H9 (cell line): ENCODE data around the gene SFMBT1. TPM values are rescaled to one million over a fixed set of nuclear protein-coding genes. Genes with fewer than 3 reads are reported as not detected.

ENCODE experiments used
- DNase-seq: peaks from one replicate; pipeline ENCODE4 v3.0.0-alpha.2; 2017
- H2AFZ ChIP-seq: one replicate; pipeline ENCODE4 v1.6.1; 2013; ENCODE audit warnings: mild to moderate bottlenecking, low read length, control low read depth, moderate library complexity
- H2AK5ac ChIP-seq: 2 replicates; pipeline ENCODE4 v1.6.1; 2013; ENCODE audit warnings: low read length, control low read depth, mixed read lengths; ENCODE audit not compliant: insufficient read length
- H2BK120ac ChIP-seq: one replicate; pipeline ENCODE4 v1.6.1; 2013; ENCODE audit warnings: low read depth, mild to moderate bottlenecking, low read length, control low read depth, inconsistent platforms; ENCODE audit not compliant: poor library complexity, severe bottlenecking
- H2BK12ac ChIP-seq: 2 replicates; pipeline ENCODE4 v1.6.1; 2013; ENCODE audit warnings: low read length, control low read depth, mixed read lengths, low read depth; ENCODE audit not compliant: insufficient read length
- H2BK15ac ChIP-seq: 2 replicates; pipeline ENCODE4 v1.6.1; 2013; ENCODE audit warnings: low read depth, low read length, control low read depth
- H2BK20ac ChIP-seq: one replicate; pipeline ENCODE4 v1.6.1; 2013; ENCODE audit warnings: low read depth, mild to moderate bottlenecking, low read length, control low read depth, inconsistent platforms; ENCODE audit not compliant: poor library complexity, severe bottlenecking
- H2BK5ac ChIP-seq: 2 replicates; pipeline ENCODE4 v1.6.1; 2013; ENCODE audit warnings: low read length, control low read depth, mixed read lengths; ENCODE audit not compliant: insufficient read length
- H3K14ac ChIP-seq: 2 replicates; pipeline ENCODE4 v1.6.1; 2013; ENCODE audit warnings: low read length, control low read depth; ENCODE audit not compliant: insufficient read depth
- H3K18ac ChIP-seq: 2 replicates; pipeline ENCODE4 v1.6.1; 2013; ENCODE audit warnings: low read depth, mild to moderate bottlenecking, mixed read lengths, low read length, control low read depth; ENCODE audit not compliant: insufficient read length
- H3K23ac ChIP-seq: 2 replicates; pipeline ENCODE4 v1.6.1; 2013; ENCODE audit warnings: low read length, control low read depth, mixed read lengths, low read depth; ENCODE audit not compliant: insufficient read length
- H3K23me2 ChIP-seq: 2 replicates; pipeline ENCODE4 v1.6.1; 2013; ENCODE audit warnings: low read depth, mild to moderate bottlenecking, mixed read lengths, low read length, control low read depth; ENCODE audit not compliant: insufficient read length, poor library complexity, severe bottlenecking
- H3K27ac ChIP-seq: 2 replicates; pipeline ENCODE4 v1.5.1; 2013; ENCODE audit warnings: low read length, control low read depth, mixed read lengths, low read depth; ENCODE audit not compliant: insufficient read length
- H3K27me3 ChIP-seq: 2 replicates; pipeline ENCODE4 v1.6.1; 2013; ENCODE audit warnings: low read length, control low read depth, inconsistent platforms; ENCODE audit not compliant: insufficient read depth
- H3K4ac ChIP-seq: 2 replicates; pipeline ENCODE4 v1.6.1; 2013; ENCODE audit warnings: low read depth, mild to moderate bottlenecking, control low read depth, inconsistent platforms, low read length, moderate library complexity
- H3K4me1 ChIP-seq: 2 replicates; pipeline ENCODE4 v1.6.1; 2013; ENCODE audit warnings: low read length, control low read depth, inconsistent platforms; ENCODE audit not compliant: insufficient read depth
- H3K4me2 ChIP-seq: 2 replicates; pipeline ENCODE4 v1.6.1; 2013; ENCODE audit warnings: low read length, control low read depth, mixed read lengths; ENCODE audit not compliant: insufficient read length, insufficient read depth
- H3K56ac ChIP-seq: 2 replicates; pipeline ENCODE4 v1.6.1; 2013; ENCODE audit warnings: low read depth, mild to moderate bottlenecking, mixed read lengths, low read length, control low read depth; ENCODE audit not compliant: insufficient read length
- H3K79me1 ChIP-seq: 2 replicates; pipeline ENCODE4 v1.6.1; 2013; ENCODE audit warnings: low read depth, mild to moderate bottlenecking, moderate library complexity, low read length, control low read depth, inconsistent platforms; ENCODE audit not compliant: insufficient read depth, poor library complexity, severe bottlenecking
- H3K79me2 ChIP-seq: 2 replicates; pipeline ENCODE4 v1.6.1; 2013; ENCODE audit warnings: low read length, control low read depth, inconsistent platforms; ENCODE audit not compliant: insufficient read depth
- H3K9ac ChIP-seq: 2 replicates; pipeline ENCODE4 v1.6.1; 2013; ENCODE audit warnings: low read length, control low read depth, mixed read lengths; ENCODE audit not compliant: insufficient read length; ENCODE audit errors: extremely low read depth
- H3K9me3 ChIP-seq: one replicate; pipeline ENCODE4 v1.6.1; 2013; ENCODE audit warnings: low read depth, low read length, inconsistent platforms; ENCODE audit not compliant: control insufficient read depth
- H3T11ph ChIP-seq: one replicate; pipeline ENCODE4 v1.6.1; 2013; ENCODE audit warnings: mild to moderate bottlenecking, low read length, control low read depth, inconsistent platforms
- H4K20me1 ChIP-seq: one replicate; pipeline ENCODE4 v1.6.1; 2013; ENCODE audit not compliant: control insufficient read depth, insufficient read length, insufficient read depth
- H4K5ac ChIP-seq: 2 replicates; pipeline ENCODE4 v1.6.1; 2013; ENCODE audit warnings: low read depth, mild to moderate bottlenecking, mixed read lengths, low read length, control low read depth; ENCODE audit not compliant: insufficient read length
- H4K8ac ChIP-seq: replicated peaks from 2 replicates; pipeline ENCODE4 v1.6.1; 2013; ENCODE audit warnings: low read length, control low read depth, mixed read lengths, low read depth; ENCODE audit not compliant: insufficient read length
- H4K91ac ChIP-seq: 2 replicates; pipeline ENCODE4 v1.6.1; 2013; ENCODE audit warnings: low read depth, mild to moderate bottlenecking, moderate library complexity, mixed read lengths, low read length, control low read depth; ENCODE audit not compliant: insufficient read length
- H3K27ac Mint-ChIP-seq, 3 experiments: 2 replicates in 2 of 3; 3 replicates in 1 of 3; pipeline ENCODE4 v1.8.0; 2020 to 2021; ENCODE audit warnings: mixed read lengths in 3 of 3, mild to moderate bottlenecking in 1 of 3, moderate library complexity in 1 of 3
- H3K27me3 Mint-ChIP-seq: 2 replicates; pipeline ENCODE4 v1.8.0; 2021; ENCODE audit warnings: low read depth, mild to moderate bottlenecking, moderate library complexity, mixed read lengths
- H3K36me3 Mint-ChIP-seq, 3 experiments: 2 replicates in 2 of 3; 3 replicates in 1 of 3; pipeline ENCODE4 v1.8.0; 2020 to 2021; ENCODE audit warnings: low read depth in 3 of 3, mixed read lengths in 3 of 3; ENCODE audit not compliant: insufficient read depth in 1 of 3
- H3K4me1 Mint-ChIP-seq, 2 experiments: 2 replicates each; pipeline ENCODE4 v1.8.0; 2020; ENCODE audit warnings: mixed read lengths in 2 of 2
- H3K4me3 Mint-ChIP-seq, 2 experiments: 2 replicates in 1 of 2; 3 replicates in 1 of 2; pipeline ENCODE4 v1.8.0; 2020 to 2021; ENCODE audit warnings: mild to moderate bottlenecking in 2 of 2, mixed read lengths in 2 of 2, moderate library complexity in 1 of 2
- H3K9me3 Mint-ChIP-seq, 2 experiments: 2 replicates in 1 of 2; 3 replicates in 1 of 2; pipeline ENCODE4 v1.8.0; 2020; ENCODE audit warnings: mild to moderate bottlenecking in 2 of 2, mixed read lengths in 2 of 2, moderate library complexity in 1 of 2
- WGBS: extraction: QIAGEN DNeasy Blood & Tissue Kit; methylation state at CpG from one replicate; pipeline ENCODE4 v1.1.7; 2013; ENCODE audit warnings: missing lambda C conversion rate, low lambda C conversion rate, mixed read lengths; ENCODE audit not compliant: insufficient read length; ENCODE audit errors: extremely low coverage; 5-methylcytosine and 5-hydroxymethylcytosine counted together
- total RNA-seq: library from RNA; stranded (reverse); gene quantifications from 2 replicates; pipeline ENCODE4 v1.2.1, GENCODE V29; 2021
- TF ChIP-seq, protein P1 (sequence below): fragments of 200-600 bp; sonication (generic); conservative IDR thresholded peaks from 3 replicates; pipeline ENCODE4 v1.8.0; 2021; ENCODE audit warnings: antibody characterized with exemption, mild to moderate bottlenecking

The SFMBT1 gene
- total RNA-seq, 1 experiment from 2014 or later = 15.3 TPM

DNA sequence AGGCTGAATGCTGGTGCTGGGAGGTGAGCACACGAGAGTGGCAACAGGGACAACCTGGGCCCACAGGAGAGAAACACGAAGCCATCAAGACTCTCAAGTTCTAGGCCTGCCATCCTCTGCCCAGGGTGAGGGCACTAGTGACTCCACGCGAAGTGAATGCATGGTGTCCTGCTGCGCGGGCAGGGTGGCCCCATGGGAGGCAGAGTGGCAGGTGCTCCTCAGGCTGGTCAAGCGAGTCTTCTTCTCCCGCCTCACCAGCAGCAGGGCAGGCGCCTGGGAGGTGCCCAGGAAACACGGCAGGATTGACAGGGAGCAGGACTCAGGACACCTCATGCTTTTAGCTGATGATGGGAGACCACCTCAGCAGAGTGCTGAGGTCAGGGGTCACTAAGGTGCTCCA, 175.4 kb downstream of the SFMBT1 start:
- no peaks in the 10 kb centered on the region for H4K20me1 ChIP-seq
- H3K4me1 ChIP-seq = no peaks in the 10 kb centered on the region
- no peaks in the 10 kb centered on the region for H3K23me2 ChIP-seq
- H3K9me3 ChIP-seq = no peaks in the 10 kb centered on the region
- DNase-seq = no peak
- H3K14ac ChIP-seq = no peak overlapping the region
- no peak overlapping the region for H4K8ac ChIP-seq
- no peaks in the 10 kb centered on the region for H3K27me3 Mint-ChIP-seq
- H3K36me3 Mint-ChIP-seq = peaks cover 8 to 11% (median 8%) of the 10 kb centered on the region in 3 experiments
- no peak overlapping the region for H3K23ac ChIP-seq
- H3K56ac ChIP-seq = no peak overlapping the region
- H2BK12ac ChIP-seq = no peak overlapping the region
- no peak overlapping the region for H4K91ac ChIP-seq
- H3K9me3 Mint-ChIP-seq = peaks cover 0 to 5% of the 10 kb centered on the region in 2 experiments; a peak in 3 of 5 replicates
- H3K4me2 ChIP-seq = no peak overlapping the region
- no peak overlapping the region for H3K4me3 Mint-ChIP-seq
- H3K27ac ChIP-seq = no peak overlapping the region
- H3K79me2 ChIP-seq = peaks cover 3% of the 10 kb centered on the region; the same call in 1 of the 2 replicates
- H3K4ac ChIP-seq = no peak overlapping the region
- H3K9ac ChIP-seq = no peak overlapping the region
- H2BK120ac ChIP-seq = no peak overlapping the region
- peaks cover 12 to 19% of the 10 kb centered on the region in 2 experiments for H3K4me1 Mint-ChIP-seq
- no peak overlapping the region for H4K5ac ChIP-seq
- H3K27me3 ChIP-seq = no peaks in the 10 kb centered on the region
- WGBS = no CpG with 5 or more reads among the region's 10 CpGs
- H3T11ph ChIP-seq = no peak overlapping the region
- no peak overlapping the region for H2AK5ac ChIP-seq
- no peak overlapping the region for H2BK5ac ChIP-seq
- H2BK20ac ChIP-seq = no peak overlapping the region
- no peak overlapping the region for H2BK15ac ChIP-seq
- peak overlapping the region in 1 of 3 experiments; percentile 40; a peak in 1 of 7 replicates for H3K27ac Mint-ChIP-seq
- H3K79me1 ChIP-seq = no peaks in the 10 kb centered on the region
- TF ChIP-seq, protein P1, sequence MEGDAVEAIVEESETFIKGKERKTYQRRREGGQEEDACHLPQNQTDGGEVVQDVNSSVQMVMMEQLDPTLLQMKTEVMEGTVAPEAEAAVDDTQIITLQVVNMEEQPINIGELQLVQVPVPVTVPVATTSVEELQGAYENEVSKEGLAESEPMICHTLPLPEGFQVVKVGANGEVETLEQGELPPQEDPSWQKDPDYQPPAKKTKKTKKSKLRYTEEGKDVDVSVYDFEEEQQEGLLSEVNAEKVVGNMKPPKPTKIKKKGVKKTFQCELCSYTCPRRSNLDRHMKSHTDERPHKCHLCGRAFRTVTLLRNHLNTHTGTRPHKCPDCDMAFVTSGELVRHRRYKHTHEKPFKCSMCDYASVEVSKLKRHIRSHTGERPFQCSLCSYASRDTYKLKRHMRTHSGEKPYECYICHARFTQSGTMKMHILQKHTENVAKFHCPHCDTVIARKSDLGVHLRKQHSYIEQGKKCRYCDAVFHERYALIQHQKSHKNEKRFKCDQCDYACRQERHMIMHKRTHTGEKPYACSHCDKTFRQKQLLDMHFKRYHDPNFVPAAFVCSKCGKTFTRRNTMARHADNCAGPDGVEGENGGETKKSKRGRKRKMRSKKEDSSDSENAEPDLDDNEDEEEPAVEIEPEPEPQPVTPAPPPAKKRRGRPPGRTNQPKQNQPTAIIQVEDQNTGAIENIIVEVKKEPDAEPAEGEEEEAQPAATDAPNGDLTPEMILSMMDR = no peak
- H3K18ac ChIP-seq = no peak overlapping the region
- H2AFZ ChIP-seq = no peak overlapping the region
